ENCODE data around the gene NXNL1. TPM values are rescaled to one million over a fixed set of nuclear protein-coding genes. Genes with fewer than 3 reads are reported as not detected.

The NXNL1 gene
- total and polyA plus RNA-seq, 3 experiments from 2014 or later = not detected

- peak overlapping the region in 1 of 8 donors; percentile 47 for H3K27ac Mint-ChIP-seq
- Histone ChIP-seq H3K9me3 (ENCODE audit: low read length) (no peaks in the 10 kb centered on the region), H3K4me1 (ENCODE audit: insufficient read depth, low read length) (peaks cover 5% of the 10 kb centered on the region), H3K27ac (ENCODE audit: low read depth, low read length) (no peak overlapping the region), H3K36me3 (ENCODE audit: insufficient read depth, low read length) (no peaks in the 10 kb centered on the region), H3K4me3 (ENCODE audit: low read length) (no peak overlapping the region), H3K27me3 (ENCODE audit: insufficient read depth, low read length, poor library complexity, severe bottlenecking) (peaks cover 9% of the 10 kb centered on the region)
- CTCF ChIA-PET = interaction anchor here (0.8 kb wide), 1 partner anchor 12 kb away, joined by 4 read pairs; no protein-coding TSS in a partner anchor
- peaks cover 11 to 15% (median 14%) of the 10 kb centered on the region in 3 donors for H3K4me1 Mint-ChIP-seq
- DNase-seq = no peak
- no peaks in the 10 kb centered on the region for H3K9me3 Mint-ChIP-seq
- peaks cover 34 to 41% of the 10 kb centered on the region in 2 donors for H3K27me3 Mint-ChIP-seq
- H3K36me3 Mint-ChIP-seq = no peaks in the 10 kb centered on the region
- POLR2A ChIA-PET = no interaction called here
- H3K4me3 Mint-ChIP-seq = peak overlapping the region in 2 of 7 donors; percentile 1 to 41
Observed at GRCh38 chr19:17450264-17451075, 10.3 kb downstream of the NXNL1 start.

GRCh38 chr19:17448131-17448967, 12.4 kb downstream of the NXNL1 start, which contains the start of gene TMEM221:
Gene TMEM221, minus strand, starts transcription at chr19:17448668. Its CDS starts 206 bp downstream, at chr19:17448462.
- no peak within 1 kb of the TSS for H3K27ac Mint-ChIP-seq
- Histone ChIP-seq H3K4me1 (ENCODE audit: insufficient read depth, low read length) (peaks cover 5% of the 10 kb centered on the region), H3K27ac (ENCODE audit: low read depth, low read length) (no peak within 1 kb of the TSS), H3K36me3 (ENCODE audit: insufficient read depth, low read length) (no peaks in the 10 kb centered on the region), H3K27me3 (ENCODE audit: insufficient read depth, low read length, poor library complexity, severe bottlenecking) (peaks cover 9% of the 10 kb centered on the region), H3K9me3 (ENCODE audit: low read length) (no peaks in the 10 kb centered on the region), H3K4me3 (ENCODE audit: low read length) (no peak within 1 kb of the TSS)
- H3K4me1 Mint-ChIP-seq = peaks cover 7 to 11% (median 8%) of the 10 kb centered on the region in 3 donors
- H3K27me3 Mint-ChIP-seq = peaks cover 22 to 30% of the 10 kb centered on the region in 2 donors
- no peaks in the 10 kb centered on the region for H3K9me3 Mint-ChIP-seq
- peak within 1 kb of the TSS in 6 of 7 donors; percentile 26 to 80 (median 44) for H3K4me3 Mint-ChIP-seq
- ChIA-PET POLR2A (no interaction called here), CTCF (interaction anchor here (1.0 to 1.6 kb wide), 3 partner anchors 10 to 103 kb away, joined by 3 to 5 read pairs (median 3); no protein-coding TSS in a partner anchor)
- H3K36me3 Mint-ChIP-seq = no peaks in the 10 kb centered on the region
- DNase-seq = peak; percentile 28 to 67 (median 41)

GRCh38 chr19:17447704-17448130, 13.0 kb downstream of the NXNL1 start:
- Histone ChIP-seq H3K36me3 (ENCODE audit: insufficient read depth, low read length) (no peaks in the 10 kb centered on the region), H3K27me3 (ENCODE audit: insufficient read depth, low read length, poor library complexity, severe bottlenecking) (peaks cover 6% of the 10 kb centered on the region), H3K4me1 (ENCODE audit: insufficient read depth, low read length) (peaks cover 5% of the 10 kb centered on the region), H3K4me3 (ENCODE audit: low read length) (no peak overlapping the region), H3K9me3 (ENCODE audit: low read length) (no peaks in the 10 kb centered on the region), H3K27ac (ENCODE audit: low read depth, low read length) (no peak overlapping the region)
- H3K27ac Mint-ChIP-seq = no peak overlapping the region
- POLR2A ChIA-PET = no interaction called here
- no peak for DNase-seq
- H3K4me3 Mint-ChIP-seq = peak overlapping the region in 6 of 7 donors; percentile 26 to 77 (median 44)
- H3K4me1 Mint-ChIP-seq = peaks cover 6 to 10% (median 7%) of the 10 kb centered on the region in 3 donors
- CTCF ChIA-PET = interaction anchor here (1.5 kb wide), 1 partner anchor 10 kb away, joined by 5 read pairs; no protein-coding TSS in a partner anchor
- H3K9me3 Mint-ChIP-seq = no peaks in the 10 kb centered on the region
- peaks cover 19 to 26% of the 10 kb centered on the region in 2 donors for H3K27me3 Mint-ChIP-seq
- H3K36me3 Mint-ChIP-seq = no peaks in the 10 kb centered on the region

GRCh38 chr19:17445526-17446165, 15.1 kb downstream of the NXNL1 start:
- peaks cover 5% of the 10 kb centered on the region for H3K4me1 ChIP-seq (ENCODE audit: insufficient read depth, low read length)
- Mint-ChIP-seq H3K4me3 (no peak overlapping the region), H3K27ac (no peak overlapping the region), H3K27me3 (peaks cover 14 to 19% of the 10 kb centered on the region in 2 donors), H3K36me3 (no peaks in the 10 kb centered on the region), H3K4me1 (peaks cover 6 to 10% (median 7%) of the 10 kb centered on the region in 3 donors), H3K9me3 (no peaks in the 10 kb centered on the region)
- H3K27ac ChIP-seq (ENCODE audit: low read depth, low read length) = no peak overlapping the region
- no peak for DNase-seq
- H3K36me3 ChIP-seq (ENCODE audit: insufficient read depth, low read length) = no peaks in the 10 kb centered on the region
- ChIA-PET CTCF (no interaction called here), POLR2A (no interaction called here)
- H3K4me3 ChIP-seq (ENCODE audit: low read length) = no peak overlapping the region
- H3K9me3 ChIP-seq (ENCODE audit: low read length) = no peaks in the 10 kb centered on the region
- peaks cover 6% of the 10 kb centered on the region for H3K27me3 ChIP-seq (ENCODE audit: insufficient read depth, low read length, poor library complexity, severe bottlenecking)

GRCh38 chr19:17441241-17442021, 19.3 kb downstream of the NXNL1 start:
- Mint-ChIP-seq H3K36me3 (no peaks in the 10 kb centered on the region), H3K27ac (no peak overlapping the region), H3K27me3 (peaks cover 0 to 5% of the 10 kb centered on the region in 2 donors), H3K4me3 (no peak overlapping the region), H3K9me3 (no peaks in the 10 kb centered on the region), H3K4me1 (no peaks in the 10 kb centered on the region)
- no peaks in the 10 kb centered on the region for H3K27me3 ChIP-seq (ENCODE audit: insufficient read depth, low read length, poor library complexity, severe bottlenecking)
- no peak overlapping the region for H3K27ac ChIP-seq (ENCODE audit: low read depth, low read length)
- H3K4me1 ChIP-seq (ENCODE audit: insufficient read depth, low read length) = no peaks in the 10 kb centered on the region
- peak in 1 of 5 donors; percentile 35 for DNase-seq
- H3K9me3 ChIP-seq (ENCODE audit: low read length) = no peaks in the 10 kb centered on the region
- ChIA-PET POLR2A (no interaction called here), CTCF (interaction anchor here (0.9 to 1.4 kb wide), 2 partner anchors 132 to 135 kb away, joined by 3 to 5 read pairs; no protein-coding TSS in a partner anchor)
- H3K36me3 ChIP-seq (ENCODE audit: insufficient read depth, low read length) = no peaks in the 10 kb centered on the region
- no peak overlapping the region for H3K4me3 ChIP-seq (ENCODE audit: low read length)

- H3K27me3 ChIP-seq (ENCODE audit: insufficient read depth, low read length, poor library complexity, severe bottlenecking) = no peaks in the 10 kb centered on the region
- DNase-seq = no peak
- no peaks in the 10 kb centered on the region for H3K4me1 ChIP-seq (ENCODE audit: insufficient read depth, low read length)
- Mint-ChIP-seq H3K4me3 (no peak overlapping the region), H3K4me1 (no peaks in the 10 kb centered on the region), H3K27me3 (peaks cover 0 to 5% of the 10 kb centered on the region in 2 donors), H3K27ac (no peak overlapping the region), H3K9me3 (no peaks in the 10 kb centered on the region), H3K36me3 (no peaks in the 10 kb centered on the region)
- no peak overlapping the region for H3K27ac ChIP-seq (ENCODE audit: low read depth, low read length)
- ChIA-PET POLR2A (no interaction called here), CTCF (interaction anchor here (1.1 to 1.7 kb wide), 2 partner anchors 11 to 17 kb away, joined by 3 to 5 read pairs; partner anchors contain the start of genes MVB12A and TMEM221)
- no peaks in the 10 kb centered on the region for H3K36me3 ChIP-seq (ENCODE audit: insufficient read depth, low read length)
- no peak overlapping the region for H3K4me3 ChIP-seq (ENCODE audit: low read length)
- no peaks in the 10 kb centered on the region for H3K9me3 ChIP-seq (ENCODE audit: low read length)
Observed at GRCh38 chr19:17436874-17437267, 23.9 kb downstream of the NXNL1 start.
